Pancreas (tissue), 10 donors: ENCODE data around the gene CPXM2. TPM values are rescaled to one million over a fixed set of nuclear protein-coding genes. Genes with fewer than 3 reads are reported as not detected.

Source experiments
- ATAC-seq, 4 donors: fragments of 200-7000 bp; cut with Tn5 transposase; one replicate each; pipeline versions ENCODE4 v1.8.0 to v1.9.1; 2020; ENCODE audit warnings: mild to moderate bottlenecking in 4 of 4, moderate library complexity in 4 of 4
- DNase-seq, 6 donors: peaks; one replicate each; pipeline ENCODE4 v3.0.0-alpha.2; 2020
- FAIRE-seq: peaks from 2 replicates; lab custom pipeline; 2012; peaks lifted over from hg19 to GRCh38; lab: Jason Lieb, UNC
- H3K27ac ChIP-seq, 4 donors: fragments of 200-600 bp; sonication (generic); 1 replicate in 3 of 4; 2 replicates in 1 of 4; pipeline versions ENCODE4 v1.5.0 to v1.8.0; 2020
- H3K27me3 ChIP-seq, 4 donors: fragments of 200-600 bp; one replicate each; pipeline ENCODE4 v1.8.0; 2021
- H3K36me3 ChIP-seq, 3 donors: fragments of 200-600 bp; sonication (generic) in 1 of 3; one replicate each; pipeline versions ENCODE4 v1.5.0 to v1.8.0; 2020 to 2021
- H3K4me1 ChIP-seq, 3 donors: fragments of 200-600 bp; one replicate each; pipeline ENCODE4 v1.8.0; 2021
- H3K4me3 ChIP-seq, 4 donors: fragments of 200-600 bp; sonication (generic) in 2 of 4; one replicate each; pipeline versions ENCODE4 v1.5.0 to v1.8.0; 2020 to 2021
- H3K9me3 ChIP-seq, 4 donors: fragments of 200-600 bp; one replicate each; pipeline ENCODE4 v1.8.0; 2021
- WGBS, 2 donors: extraction: QIAGEN DNeasy Blood & Tissue Kit; methylation state at CpG; one replicate each; pipeline ENCODE4 v1.1.7; 2013; 5-methylcytosine and 5-hydroxymethylcytosine counted together
- intact Hi-C, 3 donors: fragments of 100-400 bp; cut with DNase I; formaldehyde crosslinking; loops; one replicate each; pipeline versions ENCODE4 v1.11.1 to v1.14.2; 2022
- polyA plus RNA-seq, 2 donors: library from polyadenylated mRNA; stranded (reverse); fragments of 200-250 nt; gene quantifications; one replicate each; pipeline ENCODE4 v1.2.3, GENCODE V29; 2013
- total RNA-seq, 6 donors: library from RNA; stranded (reverse); fragmentation: NEBNext Ultra II Directional in 4 of 6; extraction: Animal tissue kit (Norgen Biotek cat#: 25700) in 4 of 6; gene quantifications; one replicate each; pipeline versions ENCODE4 v1.2.1 to v1.2.4, GENCODE V29; 2021 to 2023
- TF ChIP-seq, protein P1 (sequence below), 4 donors: fragments of 200-600 bp; sonication (generic) in 3 of 4; IDR thresholded peaks; one replicate each; pipeline versions ENCODE4 v1.5.0 to v1.8.0; 2021; ENCODE audit warnings: antibody characterized with exemption in 4 of 4
- donor health status: healthy with polysubstance abuse.
- donor health status: DM: no; HTN: no; CAD: no; lungs with moderate emphysema.
- donor health status: DM: no; HTN: no; CAD: no.
- donor health status: control.
- donor health status: control.
- donor health status: Bipolar disorder and iron deficiency.
- donor health status: DM: yes; HTN: yes; CAD: no.
- donor health status: DM: no; HTN: no; CAD: no.
- donor health status: DM: no; HTN: no; CAD: no.
- donor health status: DM: yes; HTN: yes; CAD: no.

CPXM2 gene
- total and polyA plus RNA-seq, 8 donors, result 0.46 to 3.9 (median 1.2) TPM

DNA sequence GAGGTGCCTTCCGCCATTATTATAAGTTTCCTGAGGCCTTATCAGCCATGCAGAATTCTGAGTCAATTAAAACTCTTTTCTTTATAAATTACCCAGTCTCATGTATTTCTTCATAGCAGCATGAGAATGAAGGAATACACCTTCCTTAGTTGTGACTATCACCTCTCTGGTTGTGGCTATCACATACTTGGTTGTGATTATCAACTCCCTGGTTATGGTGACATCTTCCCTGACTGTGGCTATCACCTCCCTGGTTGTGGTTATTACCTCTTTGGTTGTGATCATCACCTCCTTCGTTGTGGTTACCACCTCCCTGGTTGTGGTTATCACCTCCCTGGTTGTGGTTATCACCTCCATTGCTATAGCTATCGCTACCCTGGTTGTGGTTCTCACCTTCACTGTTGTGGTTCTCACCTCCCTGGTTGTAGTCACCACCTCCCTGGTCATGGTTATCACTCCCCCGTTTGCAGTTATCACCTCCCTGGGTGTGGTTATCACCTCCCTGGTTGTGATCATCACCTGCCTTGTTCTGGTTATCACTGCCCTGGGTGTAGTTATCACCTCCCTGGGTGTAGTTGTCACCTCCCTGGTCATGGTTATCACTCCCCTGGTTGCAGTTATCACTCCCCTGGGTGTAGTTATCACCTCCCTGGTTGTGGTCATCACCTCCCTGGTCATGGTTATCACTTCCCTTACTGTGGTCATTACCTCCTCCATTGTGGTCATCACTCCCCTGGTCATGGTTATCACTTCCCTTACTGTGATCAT, 119.5 kb downstream of the CPXM2 start:
- no peak overlapping the region for H3K27ac ChIP-seq
- FAIRE-seq (no peak), ATAC-seq (no peak), DNase-seq (no peak)
- H3K4me1 ChIP-seq, result no peaks in the 10 kb centered on the region
- H3K9me3 ChIP-seq, result no peaks in the 10 kb centered on the region
- H3K4me3 ChIP-seq, result no peak overlapping the region
- intact Hi-C loops, result no loop called here
- no peaks in the 10 kb centered on the region for H3K27me3 ChIP-seq
- TF ChIP-seq, protein P1, sequence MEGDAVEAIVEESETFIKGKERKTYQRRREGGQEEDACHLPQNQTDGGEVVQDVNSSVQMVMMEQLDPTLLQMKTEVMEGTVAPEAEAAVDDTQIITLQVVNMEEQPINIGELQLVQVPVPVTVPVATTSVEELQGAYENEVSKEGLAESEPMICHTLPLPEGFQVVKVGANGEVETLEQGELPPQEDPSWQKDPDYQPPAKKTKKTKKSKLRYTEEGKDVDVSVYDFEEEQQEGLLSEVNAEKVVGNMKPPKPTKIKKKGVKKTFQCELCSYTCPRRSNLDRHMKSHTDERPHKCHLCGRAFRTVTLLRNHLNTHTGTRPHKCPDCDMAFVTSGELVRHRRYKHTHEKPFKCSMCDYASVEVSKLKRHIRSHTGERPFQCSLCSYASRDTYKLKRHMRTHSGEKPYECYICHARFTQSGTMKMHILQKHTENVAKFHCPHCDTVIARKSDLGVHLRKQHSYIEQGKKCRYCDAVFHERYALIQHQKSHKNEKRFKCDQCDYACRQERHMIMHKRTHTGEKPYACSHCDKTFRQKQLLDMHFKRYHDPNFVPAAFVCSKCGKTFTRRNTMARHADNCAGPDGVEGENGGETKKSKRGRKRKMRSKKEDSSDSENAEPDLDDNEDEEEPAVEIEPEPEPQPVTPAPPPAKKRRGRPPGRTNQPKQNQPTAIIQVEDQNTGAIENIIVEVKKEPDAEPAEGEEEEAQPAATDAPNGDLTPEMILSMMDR (IDR thresholded peaks at IDR 0.05), result no peak
- H3K36me3 ChIP-seq, result no peaks in the 10 kb centered on the region
- 61 to 62% methylated on average over 4 of the region's 4 CpGs for WGBS, 2 donors

DNA sequence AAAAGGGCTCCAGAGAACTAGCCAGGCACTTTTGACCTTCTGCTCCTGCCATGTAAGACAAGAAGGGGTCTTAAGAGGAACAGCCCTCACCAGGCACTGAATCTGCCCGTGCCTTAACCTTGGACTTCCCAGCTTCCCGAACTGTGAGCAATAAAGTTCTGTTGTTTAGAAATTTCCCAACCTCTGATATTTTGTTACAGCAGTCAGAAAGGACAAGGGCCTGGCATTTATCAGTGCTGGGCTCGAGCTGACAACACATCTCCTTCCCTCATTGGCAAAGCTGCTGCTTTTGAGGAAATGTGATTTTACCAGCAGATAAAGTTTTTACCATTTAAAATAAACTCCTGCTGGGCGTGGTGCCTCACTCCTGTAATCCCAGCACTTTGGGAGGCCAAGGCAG, 122.0 kb downstream of the CPXM2 start:
- no peak for ATAC-seq
- no peaks in the 10 kb centered on the region for H3K9me3 ChIP-seq
- TF ChIP-seq, protein P1 (IDR thresholded peaks at IDR 0.05), result no peak
- 33 to 35% methylated on average over 4 of the region's 4 CpGs for WGBS, 2 donors
- no peaks in the 10 kb centered on the region for H3K4me1 ChIP-seq
- intact Hi-C loops, result no loop called here
- DNase-seq, result no peak
- no peak overlapping the region for H3K27ac ChIP-seq
- no peaks in the 10 kb centered on the region for H3K27me3 ChIP-seq
- FAIRE-seq, result no peak
- H3K4me3 ChIP-seq, result no peak overlapping the region
- no peaks in the 10 kb centered on the region for H3K36me3 ChIP-seq

DNA sequence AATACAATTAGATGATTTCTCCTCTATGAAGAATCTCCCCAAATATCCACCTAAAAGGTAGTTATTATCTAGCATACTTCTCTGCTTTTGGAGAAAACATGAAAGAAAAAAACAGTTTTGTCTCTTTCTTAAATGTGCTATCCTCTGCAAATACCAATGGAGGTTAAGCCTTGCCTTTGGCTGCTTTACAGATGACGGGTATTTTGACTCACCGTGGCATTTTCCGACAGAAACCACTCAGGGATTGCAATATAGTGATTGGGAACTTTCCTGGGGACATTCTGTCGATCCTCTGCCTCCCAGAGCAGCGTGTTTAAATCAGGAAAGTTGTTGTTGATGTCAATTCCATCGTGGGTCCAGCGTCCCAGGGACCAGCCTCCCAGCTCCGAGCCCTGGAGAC, 124.8 kb downstream of the CPXM2 start:
- Histone ChIP-seq H3K4me3 (no peak overlapping the region), H3K36me3 (no peaks in the 10 kb centered on the region), H3K27me3 (peaks cover 0 to 4% (median 0%) of the 10 kb centered on the region in 4 donors), H3K27ac (no peak overlapping the region), H3K4me1 (no peaks in the 10 kb centered on the region), H3K9me3 (no peaks in the 10 kb centered on the region)
- intact Hi-C loops, result no loop called here
- ATAC-seq (no peak), FAIRE-seq (no peak), DNase-seq (no peak)
- TF ChIP-seq, protein P1 (IDR thresholded peaks at IDR 0.05), result no peak
- 49 to 65% methylated on average over 8 of the region's 8 CpGs for WGBS, 2 donors

DNA sequence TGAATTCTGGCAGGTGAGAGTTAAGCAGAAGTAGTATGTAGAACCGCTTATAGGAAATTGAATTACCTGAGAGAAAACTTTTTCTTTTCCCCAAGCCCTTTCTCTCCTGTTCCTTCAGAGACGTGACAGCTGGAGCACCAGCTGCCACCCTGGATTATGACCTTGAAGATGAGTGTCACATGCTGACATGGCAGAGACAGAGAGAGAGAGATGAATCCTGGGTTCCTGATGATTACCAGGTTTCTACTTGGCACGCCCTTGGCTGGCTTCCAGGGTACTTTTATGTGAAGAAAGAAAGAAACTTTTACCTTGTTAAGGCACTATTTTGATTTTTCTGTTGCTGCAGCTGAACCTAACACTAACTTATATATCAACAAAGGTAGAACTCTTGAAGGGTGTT, 125.6 kb downstream of the CPXM2 start:
- no peak for ATAC-seq
- Histone ChIP-seq H3K4me1 (no peaks in the 10 kb centered on the region), H3K9me3 (no peaks in the 10 kb centered on the region), H3K27ac (no peak overlapping the region), H3K4me3 (no peak overlapping the region), H3K27me3 (peaks cover 0 to 4% (median 0%) of the 10 kb centered on the region in 4 donors), H3K36me3 (no peaks in the 10 kb centered on the region)
- TF ChIP-seq, protein P1 (IDR thresholded peaks at IDR 0.05), result no peak
- 41 to 46% methylated on average over 3 of the region's 3 CpGs for WGBS, 2 donors
- DNase-seq, result no peak
- FAIRE-seq, result no peak
- intact Hi-C loops, result no loop called here

DNA sequence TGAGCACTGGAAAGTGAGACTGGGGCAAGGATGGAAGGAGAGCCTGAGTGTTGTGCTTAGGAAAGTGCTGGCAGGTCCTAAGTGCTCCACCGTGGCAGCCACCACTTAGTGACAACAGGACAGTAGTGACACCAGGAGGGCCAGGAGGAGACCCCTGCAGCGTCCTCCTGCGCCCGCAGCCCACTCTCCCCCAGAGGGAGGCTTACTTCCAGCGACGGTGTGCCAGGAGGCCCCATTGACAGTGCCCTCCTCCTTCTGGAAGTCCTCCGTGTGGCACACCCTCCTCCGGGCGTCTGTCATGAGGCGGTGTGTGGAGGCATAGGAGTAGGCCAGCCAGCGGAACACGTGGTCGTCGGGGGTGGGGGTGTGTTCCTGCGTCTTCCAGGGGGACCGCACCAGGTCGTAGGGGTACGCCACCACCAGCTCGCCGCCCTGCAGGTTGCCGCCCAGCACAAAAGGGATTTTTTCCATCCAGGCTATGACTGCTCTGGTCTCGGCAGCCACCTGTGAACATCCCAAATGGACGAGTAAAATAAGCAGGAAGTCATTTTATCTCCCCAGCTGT, 129.9 kb downstream of the CPXM2 start:
- Histone ChIP-seq H3K36me3 (no peaks in the 10 kb centered on the region), H3K27me3 (peaks cover 0 to 4% (median 0%) of the 10 kb centered on the region in 4 donors), H3K9me3 (no peaks in the 10 kb centered on the region), H3K27ac (no peak overlapping the region), H3K4me1 (no peaks in the 10 kb centered on the region), H3K4me3 (no peak overlapping the region)
- intact Hi-C loops, result no loop called here
- ATAC-seq (no peak), FAIRE-seq (no peak), DNase-seq (no peak)
- TF ChIP-seq, protein P1 (IDR thresholded peaks at IDR 0.05), result no peak
- WGBS, 2 donors, result 59 to 73% methylated on average over 22 to 23 of the region's 23 CpGs
